ENCODE results near the gene MCC. TPM values are rescaled to one million over a fixed set of nuclear protein-coding genes. Genes with fewer than 3 reads are reported as not detected.
A peak's percentile ranks its signal among the peaks of the same experiment; 100 is the strongest.
"Not testable (repeated sequence)": the region's sequence is repeated elsewhere in the genome, so short reads cannot be mapped to it uniquely, and the experiment has no call there.

The MCC gene
- total RNA-seq, 1 donor from 2014 or later, result 1.1 TPM

DNA sequence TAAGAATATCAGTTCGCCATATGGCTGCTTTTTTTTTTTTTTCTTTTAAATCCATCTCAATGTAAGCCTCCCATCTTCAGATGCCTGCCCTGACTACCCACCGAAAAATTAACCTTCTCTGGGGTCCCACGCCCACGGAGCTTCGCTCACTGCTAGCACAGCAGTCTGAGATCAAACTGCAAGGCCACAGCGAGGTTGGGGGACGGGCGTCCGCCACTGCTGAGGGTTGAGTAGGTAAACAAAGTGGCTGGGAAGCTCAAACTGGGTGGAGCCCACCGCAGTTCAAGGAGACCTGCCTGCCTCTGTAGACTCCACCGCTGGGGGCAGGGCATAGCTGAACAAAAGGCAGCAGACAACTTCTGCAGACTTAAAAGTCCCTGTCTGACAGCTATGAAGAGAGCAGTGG is 414.6 kb downstream of the MCC start:
- H3K4me3 Mint-ChIP-seq; H3K27me3 Mint-ChIP-seq; H3K4me1 Mint-ChIP-seq; intact Hi-C loops (cut with micrococcal nuclease); H3K27ac Mint-ChIP-seq; H3K36me3 Mint-ChIP-seq (ENCODE audit: low read depth): not testable (repeated sequence)
- DNase-seq, result peak; percentile 71
- peaks cover 11% of the 10 kb centered on the region for H3K9me3 Mint-ChIP-seq

DNA sequence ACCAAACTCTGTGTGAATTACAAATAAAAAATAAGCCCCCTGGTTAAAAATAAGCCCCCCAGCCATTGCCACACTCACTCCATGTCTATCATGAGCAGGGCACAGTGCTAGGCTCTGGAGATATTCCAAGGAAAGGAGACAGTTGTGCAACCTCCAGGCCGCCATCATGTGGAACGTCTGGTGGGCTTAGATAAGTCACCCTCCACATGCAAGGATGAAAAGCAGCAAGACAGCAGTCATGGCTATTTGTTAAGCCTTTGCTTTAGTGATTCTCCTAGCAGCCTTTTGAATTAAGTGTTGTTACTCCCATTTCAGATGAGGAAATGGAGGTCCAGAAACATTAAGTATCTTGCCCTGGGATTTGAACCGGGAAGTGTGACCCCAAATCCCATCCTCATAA is 416.9 kb downstream of the MCC start:
- no peak for DNase-seq

DNA sequence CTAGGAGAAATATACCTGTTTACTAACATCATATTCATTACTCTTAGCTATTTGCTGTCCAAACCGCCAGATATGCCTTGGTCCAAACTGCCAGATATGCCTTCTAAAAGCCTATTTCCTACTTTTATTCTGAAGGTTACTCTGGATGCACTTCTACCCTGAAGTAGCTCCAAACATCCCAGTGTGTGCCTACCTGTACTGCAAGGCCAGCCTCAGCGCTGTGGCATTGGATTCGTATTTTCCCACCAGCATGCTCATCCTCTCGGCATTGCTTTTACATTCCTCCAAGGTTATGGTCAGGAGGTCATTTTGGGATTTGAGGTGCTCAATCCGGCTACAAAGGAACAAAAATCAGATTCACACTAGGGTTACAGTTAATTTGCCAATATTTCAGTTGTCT is 417.4 kb downstream of the MCC start:
- Mint-ChIP-seq H3K27ac (no peak overlapping the region), H3K4me1 (peaks cover 6% of the 10 kb centered on the region), H3K4me3 (no peak overlapping the region), H3K9me3 (peaks cover 3% of the 10 kb centered on the region), H3K27me3 (no peaks in the 10 kb centered on the region), H3K36me3 (ENCODE audit: low read depth) (peaks cover 1% of the 10 kb centered on the region)
- DNase-seq, result no peak
- intact Hi-C loops (cut with micrococcal nuclease), result no loop called here

More for the DNA sequence above, 416.9 kb downstream of the MCC start:
- Mint-ChIP-seq H3K36me3 (ENCODE audit: low read depth) (peaks cover 1% of the 10 kb centered on the region), H3K4me1 (peaks cover 6% of the 10 kb centered on the region), H3K27ac (no peak overlapping the region), H3K9me3 (peaks cover 3% of the 10 kb centered on the region), H3K27me3 (no peaks in the 10 kb centered on the region), H3K4me3 (no peak overlapping the region)
- intact Hi-C loops (cut with micrococcal nuclease), result no loop called here

DNA sequence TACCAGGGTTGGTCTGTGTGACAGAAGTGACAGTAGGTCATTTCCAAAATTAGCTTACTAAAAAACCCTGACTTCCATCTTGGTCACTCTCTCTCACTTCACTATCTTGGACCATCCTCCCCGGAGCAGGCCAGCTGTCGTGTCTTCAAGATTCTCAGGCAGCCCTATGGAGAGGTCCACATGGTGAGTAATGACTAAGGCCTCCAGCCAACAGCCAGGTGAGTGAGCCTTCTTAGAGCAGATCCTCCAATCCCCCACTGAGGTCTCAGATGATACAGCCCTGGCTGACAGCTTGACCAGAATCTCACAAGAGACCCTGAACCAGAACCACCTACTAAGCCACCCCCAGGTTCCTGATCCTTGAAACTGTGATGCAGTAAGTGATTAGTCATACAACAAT is 419.7 kb downstream of the MCC start:
- DNase-seq, result no peak
- no peaks in the 10 kb centered on the region for H3K9me3 Mint-ChIP-seq
- H3K27ac Mint-ChIP-seq, result no peak overlapping the region
- H3K27me3 Mint-ChIP-seq, result no peaks in the 10 kb centered on the region
- H3K4me1 Mint-ChIP-seq, result peaks cover 9% of the 10 kb centered on the region
- no peaks in the 10 kb centered on the region for H3K36me3 Mint-ChIP-seq (ENCODE audit: low read depth)
- H3K4me3 Mint-ChIP-seq, result no peak overlapping the region
- intact Hi-C loops (cut with micrococcal nuclease), result no loop called here

DNA sequence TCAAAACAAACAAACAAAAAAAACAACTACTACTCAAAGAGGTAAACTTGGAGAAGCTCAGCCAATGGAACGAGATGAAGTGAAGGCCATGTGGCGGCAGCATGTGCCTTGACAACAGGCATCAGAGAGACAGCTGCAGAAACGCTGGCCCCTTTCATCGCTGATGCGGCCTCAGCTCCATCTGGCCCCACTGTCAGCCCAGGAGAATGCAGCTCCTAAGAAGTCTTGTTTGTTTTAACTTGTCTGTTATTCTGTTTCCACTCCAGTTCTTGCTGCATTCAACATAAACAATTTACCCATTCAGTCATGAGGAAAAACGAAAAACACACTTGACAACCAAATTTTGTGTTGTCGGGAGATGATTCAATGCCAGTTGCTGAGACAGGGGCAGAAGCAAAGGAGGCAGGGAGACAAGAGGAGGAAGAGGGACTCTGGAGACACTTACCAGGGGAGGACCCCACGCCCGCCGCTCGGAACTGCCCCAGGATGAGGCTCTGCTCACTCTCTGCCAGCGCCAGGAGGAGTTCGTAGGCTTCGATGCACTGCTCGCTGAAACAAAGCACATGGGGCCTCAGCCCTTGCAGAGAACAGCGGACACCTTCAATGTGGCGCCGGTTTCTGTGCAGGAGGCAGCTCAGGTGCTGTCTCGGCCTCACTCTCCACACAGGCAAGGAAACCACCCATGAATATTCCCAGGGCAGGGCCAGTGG is 420.5 kb downstream of the MCC start:
- Mint-ChIP-seq H3K9me3 (no peaks in the 10 kb centered on the region), H3K27ac (no peak overlapping the region), H3K36me3 (ENCODE audit: low read depth) (no peaks in the 10 kb centered on the region), H3K4me3 (no peak overlapping the region), H3K4me1 (peaks cover 16% of the 10 kb centered on the region), H3K27me3 (no peaks in the 10 kb centered on the region)
- no peak for DNase-seq
- intact Hi-C loops (cut with micrococcal nuclease), result no loop called here

DNA sequence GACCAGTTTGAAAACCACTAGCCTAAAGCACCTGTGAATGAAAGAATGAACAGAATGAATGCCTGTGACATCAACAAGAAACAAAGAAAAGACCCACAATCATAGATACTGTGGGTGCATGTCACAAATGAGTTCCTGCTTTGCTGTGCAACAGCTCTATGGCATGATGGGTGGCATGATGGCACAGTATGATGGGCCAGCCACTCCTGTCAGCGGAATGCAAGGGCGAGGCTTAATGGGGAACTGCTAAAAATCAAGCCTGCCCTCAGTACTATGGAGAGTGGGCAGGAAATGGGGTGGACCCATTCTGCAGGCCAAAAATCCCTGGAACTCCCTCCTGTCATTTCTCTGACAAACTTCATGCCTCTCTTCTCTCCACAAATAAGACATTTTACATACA is 422.6 kb downstream of the MCC start:
- no peak for DNase-seq
- H3K4me1 Mint-ChIP-seq, result peaks cover 28% of the 10 kb centered on the region
- no peaks in the 10 kb centered on the region for H3K9me3 Mint-ChIP-seq
- H3K36me3 Mint-ChIP-seq (ENCODE audit: low read depth), result no peaks in the 10 kb centered on the region
- intact Hi-C loops (cut with micrococcal nuclease), result no loop called here
- H3K27ac Mint-ChIP-seq, result no peak overlapping the region
- no peak overlapping the region for H3K4me3 Mint-ChIP-seq
- no peaks in the 10 kb centered on the region for H3K27me3 Mint-ChIP-seq

DNA sequence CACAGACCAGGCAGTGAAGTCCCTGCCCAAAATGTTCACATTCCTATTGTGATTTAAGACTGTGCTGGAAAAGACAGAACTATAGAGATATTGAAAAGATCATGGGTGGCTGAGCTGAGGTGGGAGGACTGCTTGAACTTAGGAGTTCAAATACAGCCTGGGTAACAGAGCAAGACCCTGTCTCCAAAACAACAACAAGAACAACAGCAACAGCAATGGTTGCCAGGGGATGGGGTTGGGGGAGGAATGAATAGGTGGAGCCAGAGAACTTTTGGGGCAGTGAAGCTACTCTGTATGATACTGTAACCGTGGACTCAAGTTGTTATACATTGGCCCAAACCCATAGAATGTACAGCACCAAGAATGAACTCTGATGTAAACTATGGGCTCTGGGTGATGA is 423.4 kb downstream of the MCC start:
- DNase-seq, result no peak

DNA sequence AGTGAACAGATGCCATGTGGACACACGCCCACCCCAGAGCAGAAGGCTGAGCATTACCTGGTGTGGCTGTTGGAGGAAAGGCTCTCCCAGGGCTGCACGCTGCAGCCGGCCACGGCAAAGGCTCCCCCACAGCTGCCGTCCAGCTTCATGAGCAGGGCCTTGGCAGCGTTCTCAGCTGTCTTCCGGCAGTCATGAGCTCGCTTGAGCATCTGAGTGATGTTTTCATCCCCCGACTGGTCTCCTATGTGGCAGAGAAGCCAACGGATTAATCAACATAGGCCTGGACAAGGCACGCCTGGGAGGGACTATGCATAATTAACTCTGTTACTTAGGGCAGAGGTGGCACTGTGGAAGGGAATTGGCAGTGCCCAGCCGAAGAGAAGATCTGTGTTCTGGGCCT is 424.3 kb downstream of the MCC start:
- H3K27ac Mint-ChIP-seq, result no peak overlapping the region
- no peaks in the 10 kb centered on the region for H3K9me3 Mint-ChIP-seq
- no peak for DNase-seq
- H3K4me1 Mint-ChIP-seq, result peaks cover 28% of the 10 kb centered on the region
- no peaks in the 10 kb centered on the region for H3K27me3 Mint-ChIP-seq
- H3K4me3 Mint-ChIP-seq, result no peak overlapping the region
- intact Hi-C loops (cut with micrococcal nuclease), result loop anchor here (5.0 kb wide), 1 partner anchor 42 kb away; no protein-coding TSS in a partner anchor
- no peaks in the 10 kb centered on the region for H3K36me3 Mint-ChIP-seq (ENCODE audit: low read depth)

More for the DNA sequence above, 423.4 kb downstream of the MCC start:
- Mint-ChIP-seq H3K27me3 (no peaks in the 10 kb centered on the region), H3K4me3 (no peak overlapping the region), H3K27ac (no peak overlapping the region), H3K9me3 (no peaks in the 10 kb centered on the region), H3K36me3 (ENCODE audit: low read depth) (no peaks in the 10 kb centered on the region), H3K4me1 (peaks cover 28% of the 10 kb centered on the region)
- intact Hi-C loops (cut with micrococcal nuclease), result loop anchor here (5.0 kb wide), 1 partner anchor 43 kb away; no protein-coding TSS in a partner anchor

DNA sequence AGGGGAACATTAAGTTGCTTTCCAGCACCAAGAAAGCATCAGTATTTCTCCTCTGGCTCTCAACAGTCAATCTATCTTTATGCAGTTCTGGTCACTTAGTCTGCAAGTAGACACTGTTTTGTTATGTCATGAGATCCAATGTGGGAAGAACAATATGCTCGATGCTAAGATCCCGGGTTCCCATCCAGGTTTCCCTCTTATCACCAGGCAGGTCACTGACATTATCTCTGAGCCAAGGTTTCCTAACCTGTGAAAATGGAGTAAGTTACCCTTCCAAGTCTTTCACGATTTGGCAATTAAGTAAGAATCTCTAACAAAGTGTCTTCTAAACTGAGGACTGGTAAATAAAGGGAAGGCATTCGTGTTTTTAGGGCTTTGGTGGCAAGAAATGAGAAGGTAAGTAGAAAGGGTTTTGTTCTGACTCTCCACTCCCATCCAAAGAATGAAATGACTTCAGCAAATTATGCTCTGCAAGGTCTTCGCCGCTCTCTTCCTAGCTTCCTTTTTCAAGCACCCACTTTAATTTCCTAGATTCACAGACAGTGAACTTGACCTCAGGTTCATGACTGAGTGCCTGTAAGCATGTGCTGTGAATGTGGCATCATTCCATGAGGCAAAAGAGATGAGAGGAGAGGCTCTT is 425.3 kb downstream of the MCC start:
- intact Hi-C loops (cut with micrococcal nuclease), result loop anchor here (5.0 kb wide), 1 partner anchor 41 kb away; no protein-coding TSS in a partner anchor
- Mint-ChIP-seq H3K4me1 (peaks cover 26% of the 10 kb centered on the region), H3K9me3 (no peaks in the 10 kb centered on the region), H3K27ac (no peak overlapping the region), H3K36me3 (ENCODE audit: low read depth) (no peaks in the 10 kb centered on the region), H3K4me3 (no peak overlapping the region), H3K27me3 (no peaks in the 10 kb centered on the region)
- DNase-seq, result no peak

DNA sequence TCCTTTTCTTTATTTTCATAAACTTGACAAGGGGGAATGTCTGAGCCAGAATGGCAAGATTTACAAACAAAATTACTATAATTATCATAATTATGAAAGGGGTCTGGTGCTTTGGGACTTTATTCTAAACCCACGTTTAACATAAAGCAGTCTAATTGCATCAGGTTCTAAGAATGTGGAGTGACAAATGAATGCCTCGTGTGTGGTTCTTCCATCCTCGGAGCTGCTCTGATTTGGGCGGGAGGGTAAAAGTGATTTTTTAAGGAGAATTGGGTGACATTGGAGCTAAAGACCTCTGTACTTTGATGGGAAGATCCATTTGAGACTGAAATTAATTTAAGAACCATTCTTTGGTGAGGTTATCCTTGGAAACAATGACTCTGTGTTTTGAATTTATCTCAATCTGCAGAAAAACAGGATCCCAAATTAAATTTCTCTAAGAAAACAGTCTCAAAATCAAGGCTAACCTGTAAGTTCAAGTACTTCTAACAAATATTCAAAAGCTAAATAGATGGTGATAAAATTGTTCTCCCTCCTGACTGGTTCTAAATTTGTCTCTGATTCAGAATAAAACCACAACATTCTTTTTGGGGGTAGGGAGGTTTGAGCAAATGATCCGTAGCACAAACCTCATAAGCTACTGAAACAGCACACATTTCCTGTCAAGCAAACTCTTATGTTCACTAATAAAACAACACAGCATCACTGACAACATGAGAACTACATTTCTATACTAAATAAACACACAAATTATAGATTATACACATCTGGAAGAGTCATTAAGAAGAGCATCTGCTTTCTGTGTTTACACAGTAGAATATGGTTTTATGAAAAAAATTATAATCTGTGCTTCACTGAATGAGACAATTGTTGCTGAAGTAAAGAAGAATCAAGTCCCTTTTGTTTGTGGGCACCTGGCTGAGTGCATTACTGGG is 426.1 kb downstream of the MCC start:
- no peak for DNase-seq
- intact Hi-C loops (cut with micrococcal nuclease), result loop anchor here (5.0 kb wide), 1 partner anchor 40 kb away; no protein-coding TSS in a partner anchor
- Mint-ChIP-seq H3K4me3 (peak overlapping the region; percentile 9), H3K27ac (peak overlapping the region; percentile 15), H3K4me1 (peaks cover 26% of the 10 kb centered on the region), H3K36me3 (ENCODE audit: low read depth) (no peaks in the 10 kb centered on the region), H3K9me3 (no peaks in the 10 kb centered on the region), H3K27me3 (no peaks in the 10 kb centered on the region)

DNA sequence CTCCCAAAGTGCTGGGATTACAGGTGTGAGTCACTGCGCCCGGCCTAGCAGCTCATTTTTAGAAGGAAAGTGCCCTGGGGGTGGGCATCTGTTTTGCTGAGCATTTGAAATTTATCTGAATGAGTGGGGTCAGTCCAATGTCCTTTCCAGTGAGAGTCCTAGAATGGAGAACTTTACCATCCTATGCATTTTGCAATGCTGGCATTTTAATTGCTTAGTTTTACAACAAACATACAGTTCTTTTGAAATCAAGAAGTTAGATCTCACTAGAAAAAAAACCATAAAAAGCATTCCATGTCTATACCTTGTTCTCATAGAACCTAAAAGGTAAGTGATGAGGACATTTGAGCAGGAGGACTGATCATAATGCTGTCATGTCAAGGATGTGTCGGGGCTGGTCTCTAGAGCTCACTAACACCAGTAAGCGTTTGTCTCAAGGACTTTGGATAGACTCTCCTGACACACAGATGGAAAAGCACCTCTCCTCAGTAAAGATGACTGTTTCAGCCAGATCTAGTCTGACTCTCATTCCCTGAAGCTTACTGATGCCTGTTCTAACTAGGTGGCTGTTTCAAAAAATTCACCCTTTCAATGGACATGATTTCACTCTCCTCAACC is 427.7 kb downstream of the MCC start:
- no peak overlapping the region for H3K27ac Mint-ChIP-seq
- no peaks in the 10 kb centered on the region for H3K9me3 Mint-ChIP-seq
- no peaks in the 10 kb centered on the region for H3K36me3 Mint-ChIP-seq (ENCODE audit: low read depth)
- DNase-seq, result no peak
- H3K4me1 Mint-ChIP-seq, result peaks cover 26% of the 10 kb centered on the region
- no peak overlapping the region for H3K4me3 Mint-ChIP-seq
- no peaks in the 10 kb centered on the region for H3K27me3 Mint-ChIP-seq
- intact Hi-C loops (cut with micrococcal nuclease), result loop anchor here (5.0 kb wide), 1 partner anchor 38 kb away; no protein-coding TSS in a partner anchor

DNA sequence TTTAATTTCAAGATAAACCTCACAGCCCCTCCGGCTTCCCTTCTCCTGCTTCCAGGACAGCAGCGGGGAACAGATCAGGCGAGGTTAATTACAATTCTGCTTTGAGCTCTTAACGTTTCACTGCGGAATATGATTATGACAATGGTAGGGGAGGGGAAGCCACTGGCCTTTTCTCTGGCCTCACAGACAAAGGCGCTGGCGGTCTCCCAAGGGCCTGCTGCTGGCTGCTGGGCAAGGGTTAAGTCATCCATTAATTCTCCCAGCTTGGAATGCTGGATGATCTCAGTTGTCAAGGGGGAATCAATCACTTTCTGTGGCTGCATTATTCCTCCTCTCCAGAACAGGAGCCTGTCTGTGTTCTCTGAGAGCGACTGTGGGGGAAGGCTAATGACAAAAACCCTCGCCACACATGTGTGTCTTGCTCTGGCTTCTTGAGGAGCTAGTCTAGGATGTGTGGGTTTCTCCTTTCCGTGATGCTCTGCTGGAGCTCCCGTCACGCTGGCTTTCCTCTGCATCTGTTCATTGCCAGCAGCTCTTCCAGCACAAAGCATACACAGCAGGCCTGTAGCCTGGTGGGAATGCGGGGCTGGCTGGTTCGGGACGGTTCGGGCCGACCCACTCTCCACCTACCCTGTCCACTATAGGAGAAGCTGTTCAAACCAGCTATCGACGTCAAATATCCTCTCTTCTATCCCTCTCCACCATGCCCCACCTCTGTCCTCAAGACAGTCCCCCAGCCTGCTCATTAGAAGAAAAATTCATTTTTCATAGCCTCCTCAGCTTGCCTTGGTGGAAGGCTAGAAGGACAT is 428.8 kb downstream of the MCC start:
- Mint-ChIP-seq H3K27ac (no peak overlapping the region), H3K4me3 (no peak overlapping the region), H3K4me1 (peaks cover 21% of the 10 kb centered on the region), H3K36me3 (ENCODE audit: low read depth) (no peaks in the 10 kb centered on the region), H3K9me3 (no peaks in the 10 kb centered on the region), H3K27me3 (no peaks in the 10 kb centered on the region)
- no peak for DNase-seq
- intact Hi-C loops (cut with micrococcal nuclease), result loop anchor here (5.0 kb wide), 1 partner anchor 37 kb away; no protein-coding TSS in a partner anchor

All from activated CD4-positive, alpha-beta T cell treated with anti-CD3 and anti-CD28 coated beads, Interleukin-2, amount 10 ng/mL, durations not matched to agents 24 days and 14 days (primary cell).